ENCODE measurements around the gene KATNB1. TPM values are rescaled to one million over a fixed set of nuclear protein-coding genes. Genes with fewer than 3 reads are reported as not detected.

The KATNB1 gene
- total and polyA plus RNA-seq, 4 donors, result 7.0 to 16.2 (median 12.8) TPM

DNA sequence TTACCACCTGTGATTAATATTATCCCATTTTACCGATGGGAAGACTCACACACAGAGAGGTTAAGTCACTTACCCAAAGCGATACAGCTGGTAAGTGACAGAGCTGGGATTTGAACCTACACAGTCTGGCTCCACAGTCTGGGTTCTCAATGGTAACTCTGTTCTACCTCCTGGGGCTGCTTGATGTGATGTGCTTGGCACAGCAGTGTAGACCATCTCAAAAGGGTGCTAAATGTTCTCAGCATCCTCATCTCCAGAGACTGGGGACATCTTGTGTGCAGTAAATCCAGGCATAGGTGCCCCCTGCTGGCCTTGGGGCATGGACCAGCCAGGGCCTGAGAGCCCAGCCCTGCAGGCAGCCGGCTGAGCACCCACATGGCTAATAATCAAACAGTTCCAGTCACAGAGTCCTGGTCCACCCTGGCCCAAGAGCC is 15.4 kb upstream of the KATNB1 start:
- Histone ChIP-seq H3K4me3 (ENCODE audit: low read length in 2 of 2) (no peak overlapping the region), H3K4me1 (ENCODE audit: control insufficient read depth in 1 of 2, insufficient read depth in 2 of 2, low read length in 2 of 2) (no peaks in the 10 kb centered on the region), H3K36me3 (ENCODE audit: control insufficient read depth in 1 of 2, insufficient read depth in 2 of 2, low read length in 1 of 2) (no peaks in the 10 kb centered on the region), H3K27ac (ENCODE audit: low read depth in 1 of 2, low read length in 2 of 2) (no peak overlapping the region), H3K9me3 (ENCODE audit: control insufficient read depth, low read length) (no peaks in the 10 kb centered on the region), H3K27me3 (ENCODE audit: control insufficient read depth in 1 of 2, insufficient read depth in 2 of 2, low read length in 1 of 2) (no peaks in the 10 kb centered on the region)
- DNase-seq (peak in 1 of 2 donors; percentile 75), ATAC-seq (ENCODE audit: low FRiP score) (no peak)
- 76 to 78% methylated on average over 3 of the region's 3 CpGs for WGBS, 2 donors
- intact Hi-C loops (cut with DNase I), result loop anchor here in 1 of 2 donors (10.0 kb wide), 1 partner anchor 145 kb away; no protein-coding TSS in a partner anchor

DNA sequence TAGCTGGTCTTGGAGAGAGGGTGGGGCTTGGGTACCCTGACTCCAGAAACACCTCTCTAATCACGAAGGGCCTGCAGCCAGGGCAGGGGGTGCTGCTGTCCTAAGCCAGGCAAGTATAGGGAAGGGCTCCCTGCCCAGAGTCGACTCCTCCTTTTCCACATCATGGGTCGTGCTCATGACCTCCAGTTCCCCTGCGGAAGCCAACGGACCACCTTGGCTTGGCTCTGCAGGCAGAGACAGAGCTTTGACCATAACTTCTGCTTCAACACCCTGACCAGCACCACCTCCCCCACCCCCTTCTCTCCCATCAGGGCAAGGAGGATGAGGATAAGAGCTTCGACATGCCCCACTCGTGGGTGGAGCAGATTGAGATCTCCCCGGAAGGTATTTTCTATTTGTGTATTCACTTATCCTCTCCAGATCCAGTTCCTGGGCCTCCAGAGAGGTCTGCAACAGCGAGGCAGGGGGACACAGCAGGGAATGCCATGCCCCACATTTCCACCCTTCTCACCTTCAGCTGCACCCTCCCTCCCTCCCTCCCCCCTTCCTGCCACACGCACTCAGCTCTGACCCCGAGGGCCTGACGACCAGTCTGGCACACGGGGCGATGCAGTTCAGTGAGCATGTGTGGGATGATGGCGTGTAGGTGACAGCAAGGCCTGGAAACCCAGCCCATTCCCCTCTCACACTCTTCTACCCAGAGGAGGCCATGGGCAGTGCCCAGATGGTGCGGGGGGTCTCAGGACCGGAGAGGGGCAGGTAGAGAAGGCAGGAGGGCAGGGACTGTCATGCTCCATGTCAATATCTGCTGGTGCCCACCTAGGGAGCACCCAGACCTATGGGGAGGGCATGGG is 14.0 kb upstream of the KATNB1 start:
- no peaks in the 10 kb centered on the region for H3K4me1 ChIP-seq (ENCODE audit: control insufficient read depth in 1 of 2, insufficient read depth in 2 of 2, low read length in 2 of 2)
- no peaks in the 10 kb centered on the region for H3K9me3 ChIP-seq (ENCODE audit: control insufficient read depth, low read length)
- no peak overlapping the region for H3K4me3 ChIP-seq (ENCODE audit: low read length in 2 of 2)
- ATAC-seq (ENCODE audit: low FRiP score) (no peak), DNase-seq (peak in 1 of 2 donors; percentile 63)
- no peaks in the 10 kb centered on the region for H3K36me3 ChIP-seq (ENCODE audit: control insufficient read depth in 1 of 2, insufficient read depth in 2 of 2, low read length in 1 of 2)
- no peak overlapping the region for H3K27ac ChIP-seq (ENCODE audit: low read depth in 1 of 2, low read length in 2 of 2)
- intact Hi-C loops (cut with DNase I), result loop anchor here in 1 of 2 donors (10.0 kb wide), 1 partner anchor 147 kb away; no protein-coding TSS in a partner anchor
- 79 to 81% methylated on average over 17 of the region's 17 CpGs for WGBS, 2 donors
- no peaks in the 10 kb centered on the region for H3K27me3 ChIP-seq (ENCODE audit: control insufficient read depth in 1 of 2, insufficient read depth in 2 of 2, low read length in 1 of 2)

DNA sequence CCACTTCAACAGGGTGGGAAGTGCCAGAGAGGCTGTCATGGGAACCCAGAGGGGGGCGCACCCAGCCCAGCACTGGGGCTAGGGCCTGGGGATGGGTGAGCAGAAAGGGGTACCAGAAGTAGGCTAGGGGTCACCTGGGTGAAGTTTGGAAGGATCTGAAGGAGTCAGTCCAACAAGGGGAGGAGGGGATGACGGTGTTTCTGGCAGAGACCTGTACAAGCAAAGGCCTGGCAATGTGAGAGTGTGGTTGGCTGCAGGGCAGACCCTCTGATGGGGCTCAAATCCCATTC is 13.4 kb upstream of the KATNB1 start:
- no peaks in the 10 kb centered on the region for H3K9me3 ChIP-seq (ENCODE audit: control insufficient read depth, low read length)
- no peaks in the 10 kb centered on the region for H3K27me3 ChIP-seq (ENCODE audit: control insufficient read depth in 1 of 2, insufficient read depth in 2 of 2, low read length in 1 of 2)
- ATAC-seq (ENCODE audit: low FRiP score) (no peak), DNase-seq (peak in 1 of 2 donors; percentile 53)
- H3K4me1 ChIP-seq (ENCODE audit: control insufficient read depth in 1 of 2, insufficient read depth in 2 of 2, low read length in 2 of 2), result no peaks in the 10 kb centered on the region
- intact Hi-C loops (cut with DNase I), result loop anchor here in 1 of 2 donors (10.0 kb wide), 1 partner anchor 147 kb away; no protein-coding TSS in a partner anchor
- H3K36me3 ChIP-seq (ENCODE audit: control insufficient read depth in 1 of 2, insufficient read depth in 2 of 2, low read length in 1 of 2), result no peaks in the 10 kb centered on the region
- no peak overlapping the region for H3K27ac ChIP-seq (ENCODE audit: low read depth in 1 of 2, low read length in 2 of 2)
- no peak overlapping the region for H3K4me3 ChIP-seq (ENCODE audit: low read length in 2 of 2)
- WGBS, 2 donors, result 89 to 100% methylated on average over 1 to 2 of the region's 2 CpGs

DNA sequence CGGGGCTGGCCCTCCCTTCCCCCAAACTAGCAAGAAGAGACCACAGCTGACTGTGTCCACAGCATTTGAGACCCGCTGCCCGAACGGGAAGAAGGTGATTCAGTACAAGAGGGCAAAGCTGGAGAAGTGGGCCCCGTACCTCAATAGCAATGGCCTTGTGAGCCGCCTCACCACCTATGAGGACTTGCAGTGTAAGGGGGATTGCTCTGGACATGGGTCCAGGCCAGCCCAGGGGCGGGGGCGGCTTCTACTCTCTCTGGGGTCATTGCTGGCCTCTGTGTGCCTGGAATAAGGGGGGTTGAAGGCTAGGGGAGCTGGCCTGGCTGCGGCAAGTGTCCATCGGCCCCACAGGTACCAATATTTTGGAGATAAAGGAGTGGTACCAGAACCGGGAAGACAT is 12.9 kb upstream of the KATNB1 start:
- Histone ChIP-seq H3K4me1 (ENCODE audit: control insufficient read depth in 1 of 2, insufficient read depth in 2 of 2, low read length in 2 of 2) (no peaks in the 10 kb centered on the region), H3K4me3 (ENCODE audit: low read length in 2 of 2) (no peak overlapping the region), H3K9me3 (ENCODE audit: control insufficient read depth, low read length) (no peaks in the 10 kb centered on the region), H3K27ac (ENCODE audit: low read depth in 1 of 2, low read length in 2 of 2) (no peak overlapping the region), H3K27me3 (ENCODE audit: control insufficient read depth in 1 of 2, insufficient read depth in 2 of 2, low read length in 1 of 2) (no peaks in the 10 kb centered on the region), H3K36me3 (ENCODE audit: control insufficient read depth in 1 of 2, insufficient read depth in 2 of 2, low read length in 1 of 2) (no peaks in the 10 kb centered on the region)
- 82 to 85% methylated on average over 11 of the region's 11 CpGs for WGBS, 2 donors
- ATAC-seq (ENCODE audit: low FRiP score) (no peak), DNase-seq (peak in 1 of 2 donors; percentile 72)
- intact Hi-C loops (cut with DNase I), result loop anchor here in 1 of 2 donors (10.0 kb wide), 1 partner anchor 148 kb away; no protein-coding TSS in a partner anchor

DNA sequence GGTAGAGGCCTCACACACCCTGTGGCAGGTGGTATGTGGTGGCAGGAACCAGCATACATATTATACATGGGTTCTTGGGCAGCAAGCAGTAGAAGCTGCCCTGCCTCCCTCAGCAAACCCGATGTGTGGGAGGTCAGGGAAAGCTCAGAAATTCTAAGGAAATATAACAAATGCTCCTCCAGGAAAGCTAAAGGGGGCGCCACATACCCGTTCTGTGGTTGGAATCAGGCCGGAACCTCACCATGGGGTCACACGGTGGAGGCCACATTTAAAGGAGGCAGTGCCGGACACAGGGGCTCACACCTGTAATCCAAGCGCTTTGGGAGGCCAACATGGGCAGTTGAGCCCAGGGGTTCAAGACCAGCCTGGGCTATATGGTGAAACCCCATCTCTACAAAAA is 12.4 kb upstream of the KATNB1 start:
- peak in 1 of 2 donors; percentile 65 for DNase-seq
- WGBS, 2 donors, result 74 to 80% methylated on average over 7 of the region's 7 CpGs

DNA sequence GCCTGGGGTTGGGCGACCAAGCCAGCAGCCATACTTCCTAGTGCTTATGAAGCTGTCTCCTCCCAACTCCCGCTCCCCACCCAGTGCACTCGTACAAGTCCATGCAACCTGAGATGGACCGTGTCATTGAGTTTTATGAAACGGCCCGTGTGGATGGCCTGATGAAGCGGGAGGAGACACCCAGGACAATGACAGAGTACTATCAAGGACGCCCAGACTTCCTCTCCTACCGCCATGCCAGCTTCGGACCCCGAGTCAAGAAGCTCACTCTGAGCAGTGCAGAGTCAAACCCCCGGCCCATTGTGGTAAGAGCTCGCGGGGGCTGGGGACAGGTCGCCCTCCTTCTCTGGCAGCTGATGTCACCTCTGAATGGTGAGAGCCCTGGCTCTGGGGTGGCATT is 11.0 kb upstream of the KATNB1 start:
- no peak overlapping the region for H3K4me3 ChIP-seq (ENCODE audit: low read length in 2 of 2)
- H3K4me1 ChIP-seq (ENCODE audit: control insufficient read depth in 1 of 2, insufficient read depth in 2 of 2, low read length in 2 of 2), result no peaks in the 10 kb centered on the region
- no peak overlapping the region for H3K27ac ChIP-seq (ENCODE audit: low read depth in 1 of 2, low read length in 2 of 2)
- ATAC-seq (ENCODE audit: low FRiP score) (no peak), DNase-seq (peak in 1 of 2 donors; percentile 67)
- 83 to 85% methylated on average over 15 of the region's 15 CpGs for WGBS, 2 donors
- no peaks in the 10 kb centered on the region for H3K36me3 ChIP-seq (ENCODE audit: control insufficient read depth in 1 of 2, insufficient read depth in 2 of 2, low read length in 1 of 2)
- intact Hi-C loops (cut with DNase I), result loop anchor here in 1 of 2 donors (10.0 kb wide), 1 partner anchor 150 kb away; no protein-coding TSS in a partner anchor
- H3K9me3 ChIP-seq (ENCODE audit: control insufficient read depth, low read length), result no peaks in the 10 kb centered on the region
- H3K27me3 ChIP-seq (ENCODE audit: control insufficient read depth in 1 of 2, insufficient read depth in 2 of 2, low read length in 1 of 2), result no peaks in the 10 kb centered on the region

More for the DNA sequence above, 12.4 kb upstream of the KATNB1 start:
- intact Hi-C loops (cut with DNase I), result loop anchor here in 1 of 2 donors (10.0 kb wide), 1 partner anchor 148 kb away; no protein-coding TSS in a partner anchor
- no peaks in the 10 kb centered on the region for H3K9me3 ChIP-seq (ENCODE audit: control insufficient read depth, low read length)
- H3K36me3 ChIP-seq (ENCODE audit: control insufficient read depth in 1 of 2, insufficient read depth in 2 of 2, low read length in 1 of 2), result no peaks in the 10 kb centered on the region
- H3K27ac ChIP-seq (ENCODE audit: low read depth in 1 of 2, low read length in 2 of 2), result no peak overlapping the region
- no peak overlapping the region for H3K4me3 ChIP-seq (ENCODE audit: low read length in 2 of 2)
- no peak for ATAC-seq (ENCODE audit: low FRiP score)
- no peaks in the 10 kb centered on the region for H3K4me1 ChIP-seq (ENCODE audit: control insufficient read depth in 1 of 2, insufficient read depth in 2 of 2, low read length in 2 of 2)
- no peaks in the 10 kb centered on the region for H3K27me3 ChIP-seq (ENCODE audit: control insufficient read depth in 1 of 2, insufficient read depth in 2 of 2, low read length in 1 of 2)

DNA sequence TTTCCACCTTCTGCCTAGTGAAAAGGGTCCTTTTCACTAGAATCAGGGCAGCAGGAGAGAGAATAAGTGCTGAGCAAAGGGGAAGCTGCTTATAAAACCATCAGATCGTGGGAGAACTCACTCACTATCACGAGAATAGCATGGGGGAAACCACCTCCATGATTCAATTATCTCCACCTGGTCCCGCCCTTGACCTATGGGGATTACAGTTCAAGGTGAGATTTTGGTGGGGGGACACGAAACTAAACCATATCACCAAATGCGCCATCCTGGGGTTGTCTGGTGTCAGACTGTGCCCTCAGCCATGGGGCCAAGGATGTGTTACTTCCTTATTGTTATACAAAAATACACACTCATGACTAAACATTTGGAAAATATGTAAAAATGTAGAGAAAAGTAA is 10.4 kb upstream of the KATNB1 start:
- WGBS, 2 donors, result 76 to 78% methylated on average over 5 of the region's 5 CpGs
- H3K4me1 ChIP-seq (ENCODE audit: control insufficient read depth in 1 of 2, insufficient read depth in 2 of 2, low read length in 2 of 2), result no peaks in the 10 kb centered on the region
- DNase-seq, result peak in 1 of 2 donors; percentile 20
- H3K4me3 ChIP-seq (ENCODE audit: low read length in 2 of 2), result no peak overlapping the region
- intact Hi-C loops (cut with DNase I), result loop anchor here in 1 of 2 donors (10.0 kb wide), 1 partner anchor 150 kb away; no protein-coding TSS in a partner anchor
- H3K27ac ChIP-seq (ENCODE audit: low read depth in 1 of 2, low read length in 2 of 2), result no peak overlapping the region
- ATAC-seq (ENCODE audit: low FRiP score), result no peak
- H3K36me3 ChIP-seq (ENCODE audit: control insufficient read depth in 1 of 2, insufficient read depth in 2 of 2, low read length in 1 of 2), result no peaks in the 10 kb centered on the region
- H3K27me3 ChIP-seq (ENCODE audit: control insufficient read depth in 1 of 2, insufficient read depth in 2 of 2, low read length in 1 of 2), result no peaks in the 10 kb centered on the region
- H3K9me3 ChIP-seq (ENCODE audit: control insufficient read depth, low read length), result no peaks in the 10 kb centered on the region

DNA sequence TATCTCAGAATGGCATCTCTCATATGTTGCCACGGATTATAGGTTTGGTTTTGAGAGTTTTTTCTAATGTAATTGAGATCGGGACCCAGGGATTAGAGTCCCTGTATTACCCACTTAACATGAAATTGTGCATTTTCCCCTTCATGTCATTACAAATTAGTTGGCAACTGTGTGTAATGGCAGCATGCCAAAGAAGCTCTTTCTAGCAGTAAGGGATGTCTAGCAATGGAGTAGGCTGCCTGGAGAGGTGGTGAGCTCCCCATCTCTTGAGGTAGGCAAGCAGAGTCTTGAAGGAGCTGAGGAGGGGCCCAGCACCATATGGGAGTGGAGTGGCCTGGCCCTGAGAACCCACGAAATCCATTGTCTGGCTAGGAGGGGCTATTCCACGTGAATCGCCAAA is 10.0 kb upstream of the KATNB1 start:
- no peaks in the 10 kb centered on the region for H3K27me3 ChIP-seq (ENCODE audit: control insufficient read depth in 1 of 2, insufficient read depth in 2 of 2, low read length in 1 of 2)
- H3K9me3 ChIP-seq (ENCODE audit: control insufficient read depth, low read length), result no peaks in the 10 kb centered on the region
- no peak overlapping the region for H3K27ac ChIP-seq (ENCODE audit: low read depth in 1 of 2, low read length in 2 of 2)
- no peaks in the 10 kb centered on the region for H3K36me3 ChIP-seq (ENCODE audit: control insufficient read depth in 1 of 2, insufficient read depth in 2 of 2, low read length in 1 of 2)
- no peak overlapping the region for H3K4me3 ChIP-seq (ENCODE audit: low read length in 2 of 2)
- intact Hi-C loops (cut with DNase I), result loop anchor here in 1 of 2 donors (10.0 kb wide), 1 partner anchor 151 kb away; no protein-coding TSS in a partner anchor
- ATAC-seq (ENCODE audit: low FRiP score), result no peak
- no peak for DNase-seq
- H3K4me1 ChIP-seq (ENCODE audit: control insufficient read depth in 1 of 2, insufficient read depth in 2 of 2, low read length in 2 of 2), result no peaks in the 10 kb centered on the region
- 73 to 78% methylated on average over 5 of the region's 5 CpGs for WGBS, 2 donors

Measured in aorta (tissue), 5 donors.